WERI-Rb-1 (cell line): ENCODE measurements around the gene IL22RA2.
A peak's percentile ranks its signal among the peaks of the same experiment; 100 is the strongest.

Experiments used
- DNase-seq: peaks from one replicate; pipeline ENCODE4 v3.0.0-alpha.2; 2020
- H3K27ac ChIP-seq: fragments of 250-450 bp; sonication (Bioruptor Pico); 2 replicates; pipeline ENCODE4 v1.5.1; 2020; ENCODE audit warnings: mild to moderate bottlenecking, moderate library complexity
- H3K27me3 ChIP-seq: fragments of 250-450 bp; sonication (Bioruptor Pico); 2 replicates; pipeline ENCODE4 v1.5.1; 2021; ENCODE audit warnings: mild to moderate bottlenecking, low read depth, moderate library complexity; ENCODE audit not compliant: insufficient read depth, severe bottlenecking
- H3K36me3 ChIP-seq: fragments of 250-450 bp; sonication (Bioruptor Pico); 2 replicates; pipeline ENCODE4 v1.5.1; 2020; ENCODE audit warnings: mild to moderate bottlenecking, moderate library complexity
- H3K4me3 ChIP-seq: 2 replicates; pipeline ENCODE4 v1.5.1; 2011; ENCODE audit warnings: low read depth, mild to moderate bottlenecking, control low read depth, low read length
- H3K9me3 ChIP-seq: fragments of 250-450 bp; sonication (Bioruptor Pico); 2 replicates; pipeline ENCODE4 v1.5.1; 2021; ENCODE audit warnings: mild to moderate bottlenecking, moderate library complexity; ENCODE audit not compliant: severe bottlenecking
- TF ChIP-seq, protein P1 (sequence below): IDR thresholded peaks from 2 replicates; pipeline ENCODE4 v1.5.1; 2011; ENCODE audit warnings: low read depth, mild to moderate bottlenecking, control low read depth, inconsistent platforms, low read length

The IL22RA2 gene

DNA sequence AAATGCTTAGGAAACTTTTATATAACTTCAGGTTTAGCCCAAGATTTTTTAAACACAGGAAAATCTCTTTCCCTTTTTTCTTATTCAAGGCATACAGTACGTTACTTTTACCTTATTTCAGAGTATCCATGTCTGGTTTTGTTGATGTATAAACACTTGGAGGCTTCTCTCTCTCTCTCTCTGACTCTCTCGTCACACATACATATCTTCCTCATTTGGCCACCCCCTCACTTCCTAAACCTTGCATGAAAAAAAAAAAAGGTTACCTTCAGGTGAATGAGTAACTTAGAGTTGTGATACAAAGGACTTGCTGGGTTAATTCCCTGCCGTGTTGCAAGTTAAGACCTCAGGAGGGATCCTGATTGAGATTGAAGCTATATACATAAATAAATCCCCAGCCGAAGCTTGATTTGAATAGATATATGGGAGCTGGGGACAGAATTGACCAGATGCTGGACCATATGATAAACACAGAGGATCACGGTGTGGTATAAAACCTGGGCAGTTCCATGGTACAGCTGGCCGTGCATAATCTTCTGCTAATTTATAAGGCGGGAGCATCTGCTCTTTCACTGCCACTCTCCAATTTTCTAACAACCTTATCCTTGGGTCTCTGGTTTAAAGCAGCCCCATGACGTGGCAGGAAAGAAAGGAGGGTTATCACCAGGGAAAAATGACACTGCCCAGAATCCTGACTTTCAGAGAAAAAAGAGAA lies 73.6 kb downstream of the IL22RA2 start:
- DNase-seq: peak; percentile 48
- TF ChIP-seq, protein P1, sequence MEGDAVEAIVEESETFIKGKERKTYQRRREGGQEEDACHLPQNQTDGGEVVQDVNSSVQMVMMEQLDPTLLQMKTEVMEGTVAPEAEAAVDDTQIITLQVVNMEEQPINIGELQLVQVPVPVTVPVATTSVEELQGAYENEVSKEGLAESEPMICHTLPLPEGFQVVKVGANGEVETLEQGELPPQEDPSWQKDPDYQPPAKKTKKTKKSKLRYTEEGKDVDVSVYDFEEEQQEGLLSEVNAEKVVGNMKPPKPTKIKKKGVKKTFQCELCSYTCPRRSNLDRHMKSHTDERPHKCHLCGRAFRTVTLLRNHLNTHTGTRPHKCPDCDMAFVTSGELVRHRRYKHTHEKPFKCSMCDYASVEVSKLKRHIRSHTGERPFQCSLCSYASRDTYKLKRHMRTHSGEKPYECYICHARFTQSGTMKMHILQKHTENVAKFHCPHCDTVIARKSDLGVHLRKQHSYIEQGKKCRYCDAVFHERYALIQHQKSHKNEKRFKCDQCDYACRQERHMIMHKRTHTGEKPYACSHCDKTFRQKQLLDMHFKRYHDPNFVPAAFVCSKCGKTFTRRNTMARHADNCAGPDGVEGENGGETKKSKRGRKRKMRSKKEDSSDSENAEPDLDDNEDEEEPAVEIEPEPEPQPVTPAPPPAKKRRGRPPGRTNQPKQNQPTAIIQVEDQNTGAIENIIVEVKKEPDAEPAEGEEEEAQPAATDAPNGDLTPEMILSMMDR: no peak
- H3K36me3 ChIP-seq: no peaks in the 10 kb centered on the region
- H3K9me3 ChIP-seq: no peaks in the 10 kb centered on the region
- peak overlapping the region; percentile 8 for H3K27ac ChIP-seq
- no peak overlapping the region for H3K4me3 ChIP-seq
- no peaks in the 10 kb centered on the region for H3K27me3 ChIP-seq

DNA sequence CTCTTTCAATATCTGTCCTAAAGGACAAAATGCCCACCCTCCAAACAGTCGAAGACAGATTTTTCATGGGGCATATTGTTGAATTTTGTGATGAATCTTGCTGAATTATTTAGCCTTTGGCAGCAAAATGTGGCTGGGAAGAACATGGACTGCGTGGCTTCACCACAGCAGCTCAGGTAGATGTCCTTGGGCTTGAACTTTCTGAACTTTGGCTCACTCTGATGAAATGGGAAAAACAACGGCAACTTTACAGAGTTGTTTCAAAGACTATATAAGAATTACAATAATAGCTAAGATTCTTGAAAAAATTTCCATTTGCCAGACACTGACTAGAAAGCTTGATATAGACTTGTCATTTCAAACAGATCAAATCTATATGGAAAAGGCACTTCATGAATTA lies 75.9 kb downstream of the IL22RA2 start:
- Histone ChIP-seq H3K4me3 (no peak overlapping the region), H3K9me3 (no peaks in the 10 kb centered on the region), H3K36me3 (no peaks in the 10 kb centered on the region), H3K27me3 (no peaks in the 10 kb centered on the region), H3K27ac (no peak overlapping the region)
- DNase-seq: no peak
- TF ChIP-seq, protein P1: no peak

DNA sequence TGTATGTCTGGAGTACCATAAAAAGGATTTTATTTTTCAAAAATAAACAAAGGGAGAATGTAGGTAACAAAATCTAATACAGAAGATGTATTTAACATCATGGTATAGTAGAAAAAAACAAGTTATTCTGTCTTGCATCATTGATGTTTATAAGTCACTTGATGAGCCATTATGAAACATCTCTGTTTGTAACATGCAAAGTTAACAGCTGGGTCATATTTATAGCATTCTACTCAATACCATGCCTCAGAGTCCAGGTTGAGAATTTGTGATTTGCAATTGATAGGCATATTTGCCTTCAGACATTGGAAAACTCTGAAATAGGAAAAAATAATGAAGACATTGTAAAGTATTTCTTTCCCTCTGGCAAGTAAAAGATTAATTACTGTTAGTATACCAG lies 76.4 kb downstream of the IL22RA2 start:
- TF ChIP-seq, protein P1: no peak
- Histone ChIP-seq H3K4me3 (no peak overlapping the region), H3K27ac (no peak overlapping the region), H3K27me3 (no peaks in the 10 kb centered on the region), H3K36me3 (no peaks in the 10 kb centered on the region), H3K9me3 (no peaks in the 10 kb centered on the region)
- no peak for DNase-seq

DNA sequence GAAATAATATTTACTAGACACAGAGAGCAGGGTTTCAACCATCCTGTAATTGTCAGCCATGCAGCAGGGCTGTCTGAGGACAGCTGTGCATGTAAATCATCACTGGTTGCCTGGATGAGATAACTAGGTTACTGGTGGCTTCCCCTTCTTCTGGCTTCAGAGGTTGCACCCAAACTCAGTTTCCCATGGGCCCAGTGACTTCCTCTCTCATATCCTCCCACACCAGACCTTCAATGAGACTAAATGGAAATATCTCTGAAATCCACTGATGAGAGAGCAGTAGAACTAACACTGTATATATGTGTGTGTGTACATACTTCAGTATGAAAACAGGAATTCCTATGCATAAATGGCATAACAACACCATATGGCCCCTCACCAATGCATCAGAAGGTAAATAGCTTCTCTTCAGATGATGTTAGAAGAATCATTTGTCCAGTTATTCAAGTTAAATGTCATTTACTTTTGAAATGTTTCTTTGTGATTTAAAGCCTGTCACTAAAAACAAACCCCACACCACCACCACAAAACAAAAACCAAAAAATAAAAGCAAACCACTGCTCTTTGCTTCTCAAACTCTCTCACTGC lies 77.7 kb downstream of the IL22RA2 start:
- no peaks in the 10 kb centered on the region for H3K36me3 ChIP-seq
- no peaks in the 10 kb centered on the region for H3K27me3 ChIP-seq
- no peak for DNase-seq
- H3K9me3 ChIP-seq: no peaks in the 10 kb centered on the region
- TF ChIP-seq, protein P1: no peak
- no peak overlapping the region for H3K4me3 ChIP-seq
- H3K27ac ChIP-seq: no peak overlapping the region

DNA sequence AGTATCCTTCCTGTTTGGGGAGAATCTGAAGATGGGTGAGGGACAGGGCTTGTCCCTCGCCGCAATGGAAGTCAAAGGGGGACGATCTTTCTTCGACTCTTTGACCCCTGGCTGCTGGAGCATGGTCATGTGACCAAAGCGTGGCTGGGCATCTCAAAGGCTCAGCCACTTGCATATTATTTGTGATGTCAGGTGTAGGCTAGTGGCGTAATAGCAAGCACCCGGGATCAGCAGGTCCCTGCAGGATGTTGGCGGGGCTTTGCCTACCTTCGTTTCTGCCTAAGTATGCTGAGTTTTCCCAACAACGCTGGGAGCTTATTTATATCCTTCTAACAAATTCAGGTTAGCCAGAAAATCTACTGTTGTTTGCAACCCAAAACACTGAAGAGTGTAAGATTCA lies 78.4 kb downstream of the IL22RA2 start:
- Histone ChIP-seq H3K27ac (no peak overlapping the region), H3K36me3 (no peaks in the 10 kb centered on the region), H3K27me3 (no peaks in the 10 kb centered on the region), H3K9me3 (no peaks in the 10 kb centered on the region), H3K4me3 (no peak overlapping the region)
- TF ChIP-seq, protein P1: no peak
- DNase-seq: no peak
